Erythroblast (primary cell): ENCODE results near the gene SLFN13.
A peak's percentile ranks its signal among the peaks of the same experiment; 100 is the strongest.

Experiments
- DNase-seq, 2 experiments: peaks; one replicate each; lab custom pipeline; 2025; lab: John Stamatoyannopoulos, UW
- GATA1 ChIP-seq: IDR thresholded peaks from 2 replicates; pipeline ENCODE4 v1.6.1; 2011; ENCODE audit warnings: low read depth, mild to moderate bottlenecking, control low read depth, low read length, moderate library complexity
- POLR2A ChIP-seq: IDR thresholded peaks from 2 replicates; pipeline ENCODE4 v1.6.1; 2011; ENCODE audit warnings: mild to moderate bottlenecking, low read length

Gene SLFN13, protein sequence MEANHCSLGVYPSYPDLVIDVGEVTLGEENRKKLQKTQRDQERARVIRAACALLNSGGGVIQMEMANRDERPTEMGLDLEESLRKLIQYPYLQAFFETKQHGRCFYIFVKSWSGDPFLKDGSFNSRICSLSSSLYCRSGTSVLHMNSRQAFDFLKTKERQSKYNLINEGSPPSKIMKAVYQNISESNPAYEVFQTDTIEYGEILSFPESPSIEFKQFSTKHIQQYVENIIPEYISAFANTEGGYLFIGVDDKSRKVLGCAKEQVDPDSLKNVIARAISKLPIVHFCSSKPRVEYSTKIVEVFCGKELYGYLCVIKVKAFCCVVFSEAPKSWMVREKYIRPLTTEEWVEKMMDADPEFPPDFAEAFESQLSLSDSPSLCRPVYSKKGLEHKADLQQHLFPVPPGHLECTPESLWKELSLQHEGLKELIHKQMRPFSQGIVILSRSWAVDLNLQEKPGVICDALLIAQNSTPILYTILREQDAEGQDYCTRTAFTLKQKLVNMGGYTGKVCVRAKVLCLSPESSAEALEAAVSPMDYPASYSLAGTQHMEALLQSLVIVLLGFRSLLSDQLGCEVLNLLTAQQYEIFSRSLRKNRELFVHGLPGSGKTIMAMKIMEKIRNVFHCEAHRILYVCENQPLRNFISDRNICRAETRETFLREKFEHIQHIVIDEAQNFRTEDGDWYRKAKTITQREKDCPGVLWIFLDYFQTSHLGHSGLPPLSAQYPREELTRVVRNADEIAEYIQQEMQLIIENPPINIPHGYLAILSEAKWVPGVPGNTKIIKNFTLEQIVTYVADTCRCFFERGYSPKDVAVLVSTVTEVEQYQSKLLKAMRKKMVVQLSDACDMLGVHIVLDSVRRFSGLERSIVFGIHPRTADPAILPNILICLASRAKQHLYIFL

DNA sequence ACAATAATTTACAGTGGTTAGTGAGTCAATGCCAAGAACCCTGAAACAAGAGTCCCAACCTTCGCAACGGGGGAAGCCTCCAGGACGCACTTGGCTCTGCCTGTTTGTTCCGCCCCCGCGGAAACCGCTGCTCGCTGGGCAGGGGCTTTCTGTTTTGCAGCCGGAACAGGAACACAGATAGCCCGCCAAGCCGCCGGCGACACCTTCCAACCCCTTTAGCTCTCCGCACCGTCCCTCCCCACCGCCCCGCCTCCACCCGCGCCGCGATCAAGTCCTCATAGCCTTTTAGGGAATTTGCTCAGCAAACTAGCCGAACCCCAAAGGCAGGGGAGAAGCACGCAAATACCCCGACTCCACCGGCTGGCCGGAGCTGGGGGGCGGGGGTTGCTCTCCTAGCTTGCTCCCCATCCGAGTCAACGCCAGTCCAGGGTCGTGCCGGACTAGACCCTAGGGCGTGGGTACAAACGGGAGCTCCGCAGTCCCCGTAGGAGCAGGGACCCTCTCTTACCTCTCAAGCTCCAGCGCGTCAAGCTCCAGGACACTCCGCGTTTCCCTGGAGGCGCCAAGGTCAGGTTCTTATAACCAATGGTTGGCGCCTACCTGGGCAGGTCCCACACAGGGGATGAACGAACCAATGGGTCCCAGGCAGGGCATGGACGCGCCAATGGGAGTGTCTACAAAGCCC is at the start of gene SLFN13:
TSS of gene SLFN13 (minus strand) at position 553 of the 685 bp plus-strand sequence. CDS start 3,086 bp downstream, outside the sequence.
- DNase-seq, result peak; percentile 83 to 90
- peak; percentile 77 for TF ChIP-seq POLR2A
- no peak for TF ChIP-seq GATA1

- no peak for DNase-seq
- TF ChIP-seq GATA1 (no peak), POLR2A (no peak)
These were observed 48.1 kb upstream of the SLFN13 start for GRCh38 chr17:35496451-35497290.

GRCh38 chr17:35493040-35493439 is 44.5 kb upstream of the SLFN13 start:
- TF ChIP-seq GATA1, result no peak
- no peak for DNase-seq

DNA sequence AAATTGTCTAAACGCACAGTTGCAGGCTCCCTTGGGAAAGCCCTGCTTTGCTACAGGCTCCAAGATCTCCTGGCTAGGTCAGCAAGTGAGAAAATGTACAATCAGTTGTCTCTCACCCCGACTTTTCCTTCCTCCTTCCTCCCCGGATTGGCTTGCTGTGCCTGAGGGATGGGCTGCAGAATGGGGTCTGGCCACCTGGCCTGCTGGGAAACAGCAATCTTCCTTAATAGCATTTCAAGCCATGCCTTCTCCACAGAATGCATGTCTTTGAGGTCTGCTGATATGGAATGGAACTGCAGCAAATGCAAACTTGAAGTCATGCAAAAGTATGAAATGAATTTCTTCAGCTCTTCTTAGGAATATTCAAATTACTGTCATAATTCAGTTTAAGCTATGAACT is 42.9 kb upstream of the SLFN13 start:
- TF ChIP-seq GATA1, result no peak
- TF ChIP-seq POLR2A, result no peak
- no peak for DNase-seq

DNA sequence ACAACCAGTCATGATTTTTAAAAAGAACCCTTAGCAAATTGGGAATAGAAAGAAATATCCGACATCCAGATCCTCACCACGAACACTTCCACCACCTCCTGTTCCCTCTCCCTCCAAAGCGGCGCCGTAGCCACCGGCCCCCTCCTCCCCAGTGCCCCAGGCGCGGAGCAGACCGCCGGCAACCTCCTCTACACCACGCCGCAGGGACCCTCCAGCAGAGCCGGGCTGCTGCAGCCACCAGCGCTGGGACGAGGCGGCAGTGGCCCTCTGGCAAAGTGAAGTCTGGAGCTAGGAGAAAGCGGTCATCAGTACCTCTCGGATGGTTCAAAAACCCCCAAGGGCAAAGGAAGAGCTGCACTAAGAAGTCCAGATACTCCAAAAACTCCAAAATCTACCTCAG is 41.4 kb upstream of the SLFN13 start:
- no peak for DNase-seq
- TF ChIP-seq GATA1, result no peak
- no peak for TF ChIP-seq POLR2A

GRCh38 chr17:35488991-35489390 is 40.4 kb upstream of the SLFN13 start:
- TF ChIP-seq POLR2A (no peak), GATA1 (no peak)
- no peak for DNase-seq

- DNase-seq, result peak; percentile 9 to 14
- no peak for TF ChIP-seq GATA1
- no peak for TF ChIP-seq POLR2A
These were observed 38.6 kb upstream of the SLFN13 start for GRCh38 chr17:35486920-35487732.

- DNase-seq, result no peak
- no peak for TF ChIP-seq GATA1
- TF ChIP-seq POLR2A, result no peak
These were observed 30.7 kb upstream of the SLFN13 start for GRCh38 chr17:35479271-35479670.

DNA sequence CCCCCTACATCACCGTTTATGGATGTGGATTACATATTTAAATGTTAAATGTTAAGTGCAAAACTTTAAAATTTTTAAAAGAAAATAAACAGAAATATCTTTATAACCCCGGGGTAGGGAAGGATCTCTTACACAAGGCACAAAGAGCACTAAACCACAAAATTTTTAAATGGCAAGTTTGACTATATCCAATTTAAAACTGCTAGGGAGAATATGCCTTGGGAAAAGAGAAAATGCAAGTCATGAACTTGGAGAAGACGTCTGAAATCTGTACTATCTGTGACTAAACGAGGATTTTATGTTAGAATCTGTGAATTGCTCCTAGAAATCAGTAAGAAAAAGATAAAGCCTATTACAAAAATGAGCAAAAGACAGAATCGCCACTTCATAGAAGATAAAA is 28.7 kb upstream of the SLFN13 start:
- TF ChIP-seq POLR2A, result no peak
- TF ChIP-seq GATA1, result no peak
- DNase-seq, result no peak

- TF ChIP-seq POLR2A, result no peak
- no peak for TF ChIP-seq GATA1
- DNase-seq, result no peak
These were observed 27.8 kb upstream of the SLFN13 start for GRCh38 chr17:35476283-35476820.

DNA sequence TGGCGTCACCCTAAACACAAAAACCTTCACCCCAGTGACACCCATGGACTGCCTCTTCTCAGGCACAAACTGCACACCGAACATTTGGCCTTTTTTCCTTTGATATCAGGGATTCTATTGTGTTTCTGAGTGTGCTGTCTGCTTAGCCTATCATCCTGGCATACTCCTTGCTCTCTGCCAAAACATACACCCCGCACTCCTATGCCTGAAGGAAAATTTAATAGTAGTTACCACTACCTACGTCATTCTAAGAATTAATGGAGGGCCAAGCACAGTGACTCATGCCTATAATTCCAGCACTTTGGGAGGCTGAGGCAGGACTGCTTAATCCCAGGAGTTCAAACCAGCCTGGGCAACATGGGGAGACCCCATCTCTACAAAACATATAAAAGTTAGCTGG is 19.9 kb upstream of the SLFN13 start:
- no peak for DNase-seq
- no peak for TF ChIP-seq POLR2A
- no peak for TF ChIP-seq GATA1

GRCh38 chr17:35467824-35468223 is 19.3 kb upstream of the SLFN13 start:
- TF ChIP-seq GATA1 (no peak), POLR2A (no peak)
- no peak for DNase-seq
